ENCODE data around the gene GIT1. TPM values are rescaled to one million over a fixed set of nuclear protein-coding genes. Genes with fewer than 3 reads are reported as not detected.

The GIT1 gene
- total RNA-seq, 4 donors from 2014 or later = 31.9 to 66.7 (median 52.6) TPM

GRCh38 chr17:29572691-29573557 is 16.5 kb downstream of the GIT1 start:
- Histone ChIP-seq H3K27me3 (no peaks in the 10 kb centered on the region), H3K4me3 (peak overlapping the region; percentile 23 to 43 (median 41)), H3K27ac (peak overlapping the region in 2 of 4 donors; percentile 48 to 71), H3K4me1 (peaks cover 3 to 46% (median 16%) of the 10 kb centered on the region in 4 donors), H3K9me3 (no peaks in the 10 kb centered on the region), H3K36me3 (peaks cover 0 to 42% (median 0%) of the 10 kb centered on the region in 3 donors)
- no peak for TF ChIP-seq POLR2A (IDR thresholded peaks at IDR 0.05)
- TF ChIP-seq, protein P1, sequence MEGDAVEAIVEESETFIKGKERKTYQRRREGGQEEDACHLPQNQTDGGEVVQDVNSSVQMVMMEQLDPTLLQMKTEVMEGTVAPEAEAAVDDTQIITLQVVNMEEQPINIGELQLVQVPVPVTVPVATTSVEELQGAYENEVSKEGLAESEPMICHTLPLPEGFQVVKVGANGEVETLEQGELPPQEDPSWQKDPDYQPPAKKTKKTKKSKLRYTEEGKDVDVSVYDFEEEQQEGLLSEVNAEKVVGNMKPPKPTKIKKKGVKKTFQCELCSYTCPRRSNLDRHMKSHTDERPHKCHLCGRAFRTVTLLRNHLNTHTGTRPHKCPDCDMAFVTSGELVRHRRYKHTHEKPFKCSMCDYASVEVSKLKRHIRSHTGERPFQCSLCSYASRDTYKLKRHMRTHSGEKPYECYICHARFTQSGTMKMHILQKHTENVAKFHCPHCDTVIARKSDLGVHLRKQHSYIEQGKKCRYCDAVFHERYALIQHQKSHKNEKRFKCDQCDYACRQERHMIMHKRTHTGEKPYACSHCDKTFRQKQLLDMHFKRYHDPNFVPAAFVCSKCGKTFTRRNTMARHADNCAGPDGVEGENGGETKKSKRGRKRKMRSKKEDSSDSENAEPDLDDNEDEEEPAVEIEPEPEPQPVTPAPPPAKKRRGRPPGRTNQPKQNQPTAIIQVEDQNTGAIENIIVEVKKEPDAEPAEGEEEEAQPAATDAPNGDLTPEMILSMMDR (IDR thresholded peaks at IDR 0.05) = peak; percentile 60 to 79 (median 64)
- peak; percentile 63 to 81 (median 67) for DNase-seq

DNA sequence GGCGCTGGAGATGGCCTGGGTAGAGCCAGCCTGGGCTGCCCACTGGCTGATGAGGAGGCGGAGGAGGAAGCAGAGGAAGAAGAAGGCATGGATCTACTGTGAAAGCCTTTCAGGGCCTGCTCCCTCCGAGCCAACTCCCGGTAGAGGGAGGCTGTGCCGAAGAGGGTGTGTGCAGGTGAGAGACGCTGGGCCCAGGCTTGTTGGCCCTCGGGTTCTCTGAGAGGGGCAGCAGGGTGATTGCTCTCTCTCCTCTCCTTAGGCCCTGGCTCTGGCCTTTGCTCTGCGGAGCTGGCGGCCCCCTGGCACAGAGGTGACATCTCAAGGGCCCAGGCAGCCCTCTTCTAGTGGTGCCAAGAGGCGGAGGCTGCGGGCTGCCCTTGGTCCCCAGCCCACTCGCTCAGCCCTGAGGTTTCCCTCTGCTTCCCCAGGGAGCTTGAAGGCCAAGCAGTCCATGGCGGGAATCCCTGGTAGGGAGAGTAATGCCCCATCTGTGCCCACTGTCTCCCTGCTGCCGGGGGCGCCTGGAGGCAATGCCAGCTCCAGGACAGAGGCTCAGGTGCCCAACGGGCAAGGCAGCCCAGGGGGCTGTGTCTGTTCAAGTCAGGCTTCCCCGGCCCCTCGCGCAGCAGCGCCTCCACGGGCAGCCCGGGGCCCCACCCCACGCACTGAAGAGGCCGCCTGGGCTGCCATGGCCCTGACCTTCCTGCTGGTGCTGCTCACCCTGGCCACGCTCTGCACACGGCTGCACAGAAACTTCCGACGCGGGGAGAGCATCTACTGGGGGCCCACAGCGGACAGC is 17.4 kb downstream of the GIT1 start:
- peaks cover 3 to 46% (median 16%) of the 10 kb centered on the region in 4 donors for H3K4me1 ChIP-seq
- H3K4me3 ChIP-seq = peak overlapping the region; percentile 23 to 43 (median 41)

GRCh38 chr17:29571486-29571882 is 18.0 kb downstream of the GIT1 start:
- DNase-seq = peak; percentile 9 to 40 (median 32)
- H3K27ac ChIP-seq = peak overlapping the region in 1 of 4 donors; percentile 71
- peaks cover 3 to 46% (median 16%) of the 10 kb centered on the region in 4 donors for H3K4me1 ChIP-seq
- H3K36me3 ChIP-seq = peaks cover 0 to 29% (median 0%) of the 10 kb centered on the region in 3 donors
- TF ChIP-seq POLR2A (IDR thresholded peaks at IDR 0.05) = no peak
- TF ChIP-seq, protein P1 (IDR thresholded peaks at IDR 0.05) = no peak
- H3K9me3 ChIP-seq = no peaks in the 10 kb centered on the region
- no peak overlapping the region for H3K4me3 ChIP-seq
- H3K27me3 ChIP-seq = no peaks in the 10 kb centered on the region

More for the DNA sequence above, 17.4 kb downstream of the GIT1 start:
- TF ChIP-seq, protein P1 (IDR thresholded peaks at IDR 0.05) = no peak
- TF ChIP-seq POLR2A (IDR thresholded peaks at IDR 0.05) = no peak
- peak overlapping the region in 2 of 4 donors; percentile 48 to 71 for H3K27ac ChIP-seq
- H3K9me3 ChIP-seq = no peaks in the 10 kb centered on the region
- no peaks in the 10 kb centered on the region for H3K27me3 ChIP-seq
- peak; percentile 15 to 49 (median 49) for DNase-seq
- peaks cover 0 to 35% (median 0%) of the 10 kb centered on the region in 3 donors for H3K36me3 ChIP-seq

DNA sequence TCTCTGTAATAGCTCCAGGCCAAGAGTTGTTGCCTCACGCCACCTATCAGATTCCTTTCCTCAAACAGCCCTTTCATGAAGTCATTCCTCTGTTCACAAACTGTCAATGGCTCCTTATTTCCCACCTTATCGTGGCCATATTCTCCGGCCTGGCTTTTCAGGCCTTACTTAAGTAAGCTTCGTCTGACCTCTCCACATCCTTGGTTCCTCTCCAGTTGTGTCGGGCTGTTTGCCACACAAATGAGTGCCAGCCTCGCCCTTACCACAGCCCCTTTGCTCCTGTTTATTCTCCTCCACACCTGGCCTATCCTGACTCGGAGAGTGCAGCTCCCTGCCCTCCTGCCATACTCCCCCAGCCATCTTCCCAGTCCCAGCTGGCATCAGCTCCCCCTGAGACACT is 18.9 kb downstream of the GIT1 start:
- Histone ChIP-seq H3K9me3 (no peaks in the 10 kb centered on the region), H3K4me3 (no peak overlapping the region), H3K27ac (no peak overlapping the region), H3K36me3 (peaks cover 0 to 19% (median 0%) of the 10 kb centered on the region in 3 donors), H3K27me3 (no peaks in the 10 kb centered on the region), H3K4me1 (peaks cover 3 to 50% (median 15%) of the 10 kb centered on the region in 4 donors)
- DNase-seq = peak; percentile 14 to 43 (median 39)
- TF ChIP-seq POLR2A (IDR thresholded peaks at IDR 0.05) = no peak

GRCh38 chr17:29569245-29569950 is 20.1 kb downstream of the GIT1 start:
- peaks cover 1 to 47% (median 16%) of the 10 kb centered on the region in 4 donors for H3K4me1 ChIP-seq

More at GRCh38 chr17:29569245-29569950, 20.1 kb downstream of the GIT1 start:
- H3K9me3 ChIP-seq = no peaks in the 10 kb centered on the region
- H3K4me3 ChIP-seq = peak overlapping the region; percentile 66 to 74 (median 69)
- peak overlapping the region; percentile 90 to 94 (median 94) for H3K27ac ChIP-seq
- TF ChIP-seq POLR2A (IDR thresholded peaks at IDR 0.05) = no peak
- TF ChIP-seq, protein P1 (IDR thresholded peaks at IDR 0.05) = no peak
- peak in 2 of 3 donors; percentile 13 to 43 for DNase-seq
- peaks cover 0 to 9% (median 0%) of the 10 kb centered on the region in 3 donors for H3K36me3 ChIP-seq
- H3K27me3 ChIP-seq = no peaks in the 10 kb centered on the region
